Mammary epithelial cell (primary cell): Measurements from ENCODE around the gene GXYLT2.

Source experiments
- CTCF ChIP-seq, 2 donors: IDR thresholded peaks in 1 of 2; conservative IDR thresholded peaks in 1 of 2; 2 replicates each; pipeline ENCODE4 v1.5.1; 2011 to 2012; ENCODE audit warnings: inconsistent platforms in 2 of 2, low read length in 2 of 2, mild to moderate bottlenecking in 2 of 2, control low read depth in 1 of 2, low read depth in 1 of 2; ENCODE audit not compliant: insufficient read depth in 1 of 2; ENCODE audit errors: extremely low read depth in 1 of 2
- EZH2 ChIP-seq: IDR thresholded peaks from 2 replicates; pipeline ENCODE4 v1.6.1; 2012; ENCODE audit warnings: low read length, inconsistent platforms, borderline replicate concordance

- no peak for TF ChIP-seq CTCF (conservative IDR thresholded peaks at IDR 0.05 in 1 of 2, IDR thresholded peaks at IDR 0.05 in 1 of 2; ENCODE audit: extremely low read depth in 1 of 2, insufficient read depth in 1 of 2, low read depth in 1 of 2, low read length in 2 of 2)
- no peak for TF ChIP-seq EZH2
Observed at GRCh38 chr3:72953325-72953956, 65.6 kb downstream of the GXYLT2 start.
